WTC11 (cell line): Measurements from ENCODE around the gene TMEM131L.

Experiments used
- CTCF ChIP-seq: fragments of 200-600 bp; IDR thresholded peaks from 2 replicates; pipeline ENCODE4 v1.8.0; 2022; ENCODE audit warnings: antibody characterized with exemption
- ZNF416 ChIP-seq: fragments of 250-450 bp; sonication (Bioruptor Pico); IDR thresholded peaks from 2 replicates; pipeline ENCODE4 v1.9.0; 2021; ENCODE audit warnings: mild to moderate bottlenecking, inconsistent platforms

- TF ChIP-seq CTCF (no peak), ZNF416 (CRISPR knock-in tag) (no peak)
Measured at GRCh38 chr4:153497988-153498967, 32.1 kb downstream of the TMEM131L start.
